PC-9 (cell line): ENCODE results near the gene PRR5L. TPM values are rescaled to one million over a fixed set of nuclear protein-coding genes. Genes with fewer than 3 reads are reported as not detected.
A peak's percentile ranks its signal among the peaks of the same experiment; 100 is the strongest.

Source experiments
- BruUV-seq: library from RNA; stranded (reverse); fragments of 400-500 nt; replicated peaks from 2 replicates; lab custom pipeline; 2021; lab: Mats Ljungman, UMichigan
- CTCF ChIA-PET: fragments of 300-600 bp; sonication (Branson Sonifier 250); formaldehyde crosslinking; loops from one replicate; lab custom pipeline; 2022; ENCODE audit warnings: antibody characterized with exemption; lab: Charles Lee
- POLR2A ChIA-PET: fragments of 300-600 bp; sonication (Branson Sonifier 250); formaldehyde crosslinking; loops from one replicate; lab custom pipeline; 2022; ENCODE audit warnings: antibody characterized with exemption; ENCODE audit not compliant: unreplicated experiment; lab: Charles Lee
- DNase-seq, 2 experiments: peaks; one replicate each; pipeline versions ENCODE4 v3.0.0 to v3.0.0-alpha.2; 2015 to 2022; ENCODE audit warnings: mixed read lengths in 1 of 2
- H2AFZ ChIP-seq: fragments of 200-600 bp; sonication (generic); 2 replicates; pipeline ENCODE4 v1.8.1; 2017; ENCODE audit warnings: antibody characterized with exemption
- H3F3A ChIP-seq: fragments of 200-600 bp; sonication (generic); 2 replicates; pipeline ENCODE4 v1.8.1; 2017; ENCODE audit warnings: antibody characterized with exemption, mild to moderate bottlenecking, low read depth; ENCODE audit not compliant: insufficient read depth
- H3K27ac ChIP-seq: fragments of 200-600 bp; sonication (generic); 2 replicates; pipeline ENCODE4 v1.6.1; 2016; ENCODE audit warnings: mixed run types
- H3K27me3 ChIP-seq: fragments of 200-600 bp; sonication (generic); 2 replicates; pipeline ENCODE4 v1.6.1; 2016; ENCODE audit warnings: low read depth, mixed run types; ENCODE audit not compliant: insufficient read depth
- H3K36me3 ChIP-seq: fragments of 200-600 bp; sonication (generic); 2 replicates; pipeline ENCODE4 v1.6.1; 2016; ENCODE audit warnings: low read depth, mixed run types
- H3K4me1 ChIP-seq: fragments of 200-600 bp; sonication (generic); replicated peaks from 2 replicates; pipeline ENCODE4 v1.6.1; 2016; ENCODE audit warnings: mixed run types; ENCODE audit not compliant: insufficient read depth
- H3K4me2 ChIP-seq: fragments of 200-600 bp; sonication (generic); 2 replicates; pipeline ENCODE4 v1.6.1; 2017; ENCODE audit warnings: mixed run types
- H3K4me3 ChIP-seq: fragments of 200-600 bp; sonication (generic); 2 replicates; pipeline ENCODE4 v1.6.1; 2016; ENCODE audit warnings: mixed run types
- H3K79me2 ChIP-seq: fragments of 200-600 bp; sonication (generic); 2 replicates; pipeline ENCODE4 v1.6.1; 2017; ENCODE audit warnings: low read depth, mixed run types
- H3K9me2 ChIP-seq: fragments of 200-600 bp; sonication (generic); 2 replicates; pipeline ENCODE4 v1.8.1; 2017; ENCODE audit warnings: mild to moderate bottlenecking; ENCODE audit not compliant: insufficient read depth
- H3K9me3 ChIP-seq: fragments of 200-600 bp; sonication (generic); 2 replicates; pipeline ENCODE4 v1.8.1; 2016; ENCODE audit warnings: low read depth; ENCODE audit not compliant: insufficient read depth
- H4K20me1 ChIP-seq: fragments of 200-600 bp; sonication (generic); 2 replicates; pipeline ENCODE4 v1.8.1; 2017; ENCODE audit not compliant: insufficient read depth
- EZH2 ChIP-seq: fragments of 200-600 bp; sonication (generic); IDR thresholded peaks from 2 replicates; pipeline ENCODE4 v1.8.0; 2017; ENCODE audit warnings: antibody characterized with exemption, low read depth
- intact Hi-C: fragments of 100-400 bp; cut with micrococcal nuclease; formaldehyde crosslinking; loops from one replicate; pipeline ENCODE4 v1.10.0; 2022; ENCODE audit not compliant: unreplicated experiment
- total RNA-seq: library from RNA; stranded (reverse); gene quantifications from 2 replicates; pipeline ENCODE4 v1.2.3, GENCODE V29; 2021
- TF ChIP-seq, protein P1 (sequence below): fragments of 200-600 bp; sonication (generic); conservative IDR thresholded peaks from 2 replicates; pipeline ENCODE4 v1.6.1; 2017; ENCODE audit warnings: mixed run types, antibody characterized with exemption, mild to moderate bottlenecking, moderate library complexity

The PRR5L gene
- total RNA-seq, 1 experiment from 2014 or later, result 5.1 TPM

DNA sequence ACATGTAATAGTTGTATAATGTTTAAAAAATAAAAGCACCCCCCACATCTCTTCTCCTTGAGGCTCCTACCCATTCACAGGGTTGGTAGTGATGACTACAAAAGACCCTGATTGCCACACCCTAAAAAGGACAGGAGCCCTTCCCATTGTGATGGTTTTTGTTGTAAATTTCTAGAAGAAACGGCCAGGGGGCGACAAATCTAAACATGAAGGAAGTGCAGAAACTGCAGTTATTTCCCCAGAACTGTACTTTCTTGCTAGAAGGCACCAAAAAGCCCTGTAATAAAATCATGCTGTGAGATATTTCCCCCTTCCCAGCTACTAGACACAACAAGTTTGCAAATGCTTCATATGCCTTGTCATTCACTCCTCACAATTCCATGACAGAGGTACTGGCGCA lies 10.8 kb downstream of the PRR5L start:
- Histone ChIP-seq H3K9me3 (0 out of 2 replicates have a peak, but pooled peaks cover 6% of the 10 kb centered on the region), H3K79me2 (no peaks in the 10 kb centered on the region), H4K20me1 (no peaks in the 10 kb centered on the region), H3K4me1 (peaks cover 14% of the 10 kb centered on the region), H2AFZ (no peak overlapping the region), H3K4me3 (no peak overlapping the region), H3K27ac (no peak overlapping the region), H3K9me2 (no peaks in the 10 kb centered on the region), H3K36me3 (no peaks in the 10 kb centered on the region), H3K4me2 (no peak overlapping the region), H3K27me3 (no peaks in the 10 kb centered on the region), H3F3A (peaks cover 2% of the 10 kb centered on the region; the same call in 1 of the 2 replicates)
- CTCF ChIA-PET, result no interaction called here
- no TSS peak for BruUV-seq
- POLR2A ChIA-PET, result no interaction called here
- intact Hi-C loops, result no loop called here
- TF ChIP-seq, protein P1, sequence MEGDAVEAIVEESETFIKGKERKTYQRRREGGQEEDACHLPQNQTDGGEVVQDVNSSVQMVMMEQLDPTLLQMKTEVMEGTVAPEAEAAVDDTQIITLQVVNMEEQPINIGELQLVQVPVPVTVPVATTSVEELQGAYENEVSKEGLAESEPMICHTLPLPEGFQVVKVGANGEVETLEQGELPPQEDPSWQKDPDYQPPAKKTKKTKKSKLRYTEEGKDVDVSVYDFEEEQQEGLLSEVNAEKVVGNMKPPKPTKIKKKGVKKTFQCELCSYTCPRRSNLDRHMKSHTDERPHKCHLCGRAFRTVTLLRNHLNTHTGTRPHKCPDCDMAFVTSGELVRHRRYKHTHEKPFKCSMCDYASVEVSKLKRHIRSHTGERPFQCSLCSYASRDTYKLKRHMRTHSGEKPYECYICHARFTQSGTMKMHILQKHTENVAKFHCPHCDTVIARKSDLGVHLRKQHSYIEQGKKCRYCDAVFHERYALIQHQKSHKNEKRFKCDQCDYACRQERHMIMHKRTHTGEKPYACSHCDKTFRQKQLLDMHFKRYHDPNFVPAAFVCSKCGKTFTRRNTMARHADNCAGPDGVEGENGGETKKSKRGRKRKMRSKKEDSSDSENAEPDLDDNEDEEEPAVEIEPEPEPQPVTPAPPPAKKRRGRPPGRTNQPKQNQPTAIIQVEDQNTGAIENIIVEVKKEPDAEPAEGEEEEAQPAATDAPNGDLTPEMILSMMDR, result peak; percentile 53
- no peak for TF ChIP-seq EZH2
- DNase-seq, result no peak

DNA sequence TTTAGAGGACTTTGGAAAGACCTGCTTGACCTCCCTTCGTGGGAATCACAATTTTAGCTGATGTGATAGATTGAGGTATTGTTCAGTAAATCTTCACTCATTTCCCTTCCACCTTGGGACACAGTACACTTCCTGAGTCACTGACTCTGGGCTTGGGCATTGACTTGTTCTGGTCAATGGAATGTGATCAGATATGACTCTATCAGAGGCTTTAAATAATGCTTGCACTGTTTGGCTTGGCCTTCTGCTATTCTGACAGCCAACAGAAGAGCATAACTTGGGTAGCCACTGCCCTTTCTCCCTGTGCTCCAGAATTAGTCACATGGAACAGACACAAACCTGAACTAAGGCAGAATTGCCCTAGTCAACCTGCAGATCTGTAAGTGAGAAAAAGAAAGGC lies 12.5 kb downstream of the PRR5L start:
- CTCF ChIA-PET, result no interaction called here
- BruUV-seq, result no TSS peak
- Histone ChIP-seq H3F3A (peaks cover 16% of the 10 kb centered on the region; the same call in 1 of the 2 replicates), H3K27ac (no peak overlapping the region), H3K9me3 (0 out of 2 replicates have a peak, but pooled peaks cover 6% of the 10 kb centered on the region), H3K79me2 (no peaks in the 10 kb centered on the region), H3K9me2 (no peaks in the 10 kb centered on the region), H3K36me3 (no peaks in the 10 kb centered on the region), H2AFZ (no peak overlapping the region), H3K27me3 (no peaks in the 10 kb centered on the region), H3K4me3 (no peak overlapping the region), H3K4me2 (no peak overlapping the region), H4K20me1 (no peaks in the 10 kb centered on the region), H3K4me1 (peaks cover 28% of the 10 kb centered on the region)
- intact Hi-C loops, result no loop called here
- POLR2A ChIA-PET, result interaction anchor here (0.6 kb wide), 1 partner anchor 195 kb away, joined by 6 read pairs; no protein-coding TSS in a partner anchor
- no peak for DNase-seq
- no peak for TF ChIP-seq EZH2
- TF ChIP-seq, protein P1, result no peak

DNA sequence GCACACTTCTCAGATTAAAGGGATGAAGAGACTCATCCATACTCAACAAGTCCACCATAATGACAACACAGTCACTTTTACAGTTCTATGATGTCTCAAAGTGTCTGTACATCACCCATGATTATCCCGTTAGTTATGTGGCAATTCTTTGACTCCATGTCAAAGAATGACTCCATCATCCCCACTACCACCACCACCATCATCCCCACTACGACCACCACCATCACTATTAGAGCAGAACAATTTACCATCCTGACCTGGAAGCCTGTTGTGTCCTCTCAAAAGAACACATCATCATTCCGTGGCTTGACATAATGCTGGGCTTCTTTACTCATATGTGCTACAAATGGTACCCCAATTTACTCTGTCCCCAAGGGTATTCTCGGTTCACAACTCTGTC lies 13.7 kb downstream of the PRR5L start:
- H3K4me2 ChIP-seq, result no peak overlapping the region
- H3K27me3 ChIP-seq, result no peaks in the 10 kb centered on the region
- H3F3A ChIP-seq, result peaks cover 16% of the 10 kb centered on the region; the same call in 1 of the 2 replicates
- TF ChIP-seq EZH2, result no peak
- TF ChIP-seq, protein P1, result no peak
- no TSS peak for BruUV-seq
- DNase-seq, result no peak
- ChIA-PET POLR2A (no interaction called here), CTCF (no interaction called here)
- no peaks in the 10 kb centered on the region for H3K79me2 ChIP-seq
- no peaks in the 10 kb centered on the region for H3K9me2 ChIP-seq
- no peak overlapping the region for H2AFZ ChIP-seq
- no peaks in the 10 kb centered on the region for H4K20me1 ChIP-seq
- no peak overlapping the region for H3K4me3 ChIP-seq
- intact Hi-C loops, result no loop called here
- H3K36me3 ChIP-seq, result no peaks in the 10 kb centered on the region
- H3K4me1 ChIP-seq, result peaks cover 19% of the 10 kb centered on the region
- H3K9me3 ChIP-seq, result 0 out of 2 replicates have a peak, but pooled peaks cover 6% of the 10 kb centered on the region
- H3K27ac ChIP-seq, result no peak overlapping the region
